Lung (tissue), 12 donors: ENCODE results near the gene MAMDC4. TPM values are rescaled to one million over a fixed set of nuclear protein-coding genes. Genes with fewer than 3 reads are reported as not detected.

ENCODE experiments used
- ATAC-seq: fragments of 200-7000 bp; cut with Tn5 transposase; one replicate; pipeline ENCODE4 v1.9.1; 2020; ENCODE audit warnings: moderate number of reproducible peaks; ENCODE audit not compliant: insufficient read depth, low FRiP score
- DNase-seq, 3 donors: peaks; one replicate each; pipeline ENCODE4 v3.0.0-alpha.2; 2013 to 2017
- H3K27ac ChIP-seq, 2 donors: one replicate each; pipeline ENCODE4 v1.5.1; 2013; ENCODE audit warnings: mild to moderate bottlenecking in 2 of 2, moderate library complexity in 2 of 2, control low read depth in 1 of 2, inconsistent platforms in 1 of 2, low read depth in 1 of 2, low read length in 1 of 2
- H3K27me3 ChIP-seq, 3 donors: one replicate each; pipeline ENCODE4 v1.5.1; 2013; ENCODE audit warnings: low read length in 2 of 3; ENCODE audit not compliant: control insufficient read depth in 3 of 3, insufficient read depth in 3 of 3
- H3K36me3 ChIP-seq, 4 donors: one replicate each; pipeline ENCODE4 v1.5.1; 2013; ENCODE audit warnings: low read length in 4 of 4, mild to moderate bottlenecking in 1 of 4, moderate library complexity in 1 of 4; ENCODE audit not compliant: control insufficient read depth in 4 of 4, insufficient read depth in 4 of 4
- H3K4me1 ChIP-seq, 5 donors: one replicate each; pipeline ENCODE4 v1.5.1; 2013; ENCODE audit warnings: low read length in 5 of 5, mild to moderate bottlenecking in 2 of 5, moderate library complexity in 1 of 5; ENCODE audit not compliant: control insufficient read depth in 5 of 5, insufficient read depth in 5 of 5
- H3K4me3 ChIP-seq: one replicate; pipeline ENCODE4 v1.5.1; 2013; ENCODE audit warnings: mild to moderate bottlenecking, control low read depth, moderate library complexity
- H3K9ac ChIP-seq, 2 donors: one replicate each; pipeline ENCODE4 v1.5.1; 2013; ENCODE audit warnings: low read length in 2 of 2, control low read depth in 1 of 2; ENCODE audit not compliant: insufficient read depth in 1 of 2
- H3K9me3 ChIP-seq, 4 donors: one replicate each; pipeline ENCODE4 v1.5.1; 2013; ENCODE audit warnings: low read length in 3 of 4, mild to moderate bottlenecking in 1 of 4, moderate library complexity in 1 of 4; ENCODE audit not compliant: control insufficient read depth in 4 of 4, insufficient read depth in 3 of 4
- WGBS, 2 donors: extraction: QIAGEN DNeasy Blood & Tissue Kit; methylation state at CpG; one replicate each; pipeline ENCODE4 v1.1.7; 2013; 5-methylcytosine and 5-hydroxymethylcytosine counted together
- polyA plus RNA-seq, 2 donors: library from polyadenylated mRNA; stranded (reverse); fragments of 200-250 nt; gene quantifications; one replicate each; pipeline ENCODE4 v1.2.1, GENCODE V29; 2013
- total RNA-seq, 2 donors: library from RNA; depleted of rRNA in 1 of 2; stranded (reverse); fragments of >200 nt in 1 of 2; gene quantifications; one replicate each; pipeline ENCODE4 v1.2.1, GENCODE V29; 2014 to 2021
- TF ChIP-seq, protein P1 (sequence below): IDR thresholded peaks from 2 replicates; pipeline ENCODE4 v1.5.1; 2012; ENCODE audit warnings: mild to moderate bottlenecking; ENCODE audit errors: control extremely low read depth, extremely low read depth
- donor health status: control.
- donor health status: control.
- donor health status: Bipolar disorder and iron deficiency.
- donor health status: healthy.
- donor health status: DM: yes; HTN: yes; CAD: no.

The MAMDC4 gene
- total and polyA plus RNA-seq, 4 donors = 5.6 to 13.2 (median 7.1) TPM

DNA sequence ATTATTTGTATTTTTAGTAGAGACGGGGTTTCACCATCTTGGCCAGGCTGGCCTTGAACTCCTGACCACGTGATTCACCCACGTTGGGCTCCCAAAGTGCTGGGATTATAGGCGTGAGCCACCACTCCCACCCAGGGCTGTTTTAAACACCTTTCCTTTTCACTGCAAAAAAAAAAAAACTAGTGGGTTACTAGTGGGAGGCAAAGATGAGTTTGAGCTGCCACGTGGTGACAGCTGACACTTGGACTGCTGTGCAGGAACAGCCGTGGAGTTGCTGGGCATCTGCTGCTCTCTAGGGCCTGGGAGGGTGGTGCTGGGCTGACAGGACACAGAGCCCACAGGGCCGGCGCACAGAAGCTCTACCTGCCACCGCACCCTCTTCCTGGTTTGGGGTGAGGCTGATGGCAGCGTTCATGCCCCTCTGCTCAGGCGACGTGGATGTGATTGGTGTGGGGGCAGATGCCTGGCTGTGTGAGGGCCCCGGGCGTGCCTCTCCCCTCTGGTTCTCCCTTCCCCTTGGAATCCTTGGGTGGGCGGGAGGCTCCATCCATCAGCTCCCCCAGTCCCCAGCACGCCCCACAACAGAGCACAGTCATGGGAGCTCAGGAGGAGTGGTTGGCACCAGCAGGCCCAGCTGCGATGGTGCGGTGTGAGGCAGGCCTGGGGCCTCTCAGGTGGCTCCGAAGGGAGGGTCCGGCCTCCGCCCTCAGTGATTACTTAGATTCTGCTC is 27.5 kb upstream of the MAMDC4 start:
- DNase-seq (no peak), ATAC-seq (no peak)
- Histone ChIP-seq H3K36me3 (peaks cover 0 to 55% (median 16%) of the 10 kb centered on the region in 4 donors), H3K27me3 (no peaks in the 10 kb centered on the region), H3K9me3 (no peaks in the 10 kb centered on the region), H3K9ac (no peak overlapping the region), H3K27ac (no peak overlapping the region), H3K4me1 (peaks cover 0 to 11% (median 4%) of the 10 kb centered on the region in 5 donors), H3K4me3 (no peak overlapping the region)
- 93 to 96% methylated on average over 21 of the region's 21 CpGs for WGBS, 2 donors
- TF ChIP-seq, protein P1, sequence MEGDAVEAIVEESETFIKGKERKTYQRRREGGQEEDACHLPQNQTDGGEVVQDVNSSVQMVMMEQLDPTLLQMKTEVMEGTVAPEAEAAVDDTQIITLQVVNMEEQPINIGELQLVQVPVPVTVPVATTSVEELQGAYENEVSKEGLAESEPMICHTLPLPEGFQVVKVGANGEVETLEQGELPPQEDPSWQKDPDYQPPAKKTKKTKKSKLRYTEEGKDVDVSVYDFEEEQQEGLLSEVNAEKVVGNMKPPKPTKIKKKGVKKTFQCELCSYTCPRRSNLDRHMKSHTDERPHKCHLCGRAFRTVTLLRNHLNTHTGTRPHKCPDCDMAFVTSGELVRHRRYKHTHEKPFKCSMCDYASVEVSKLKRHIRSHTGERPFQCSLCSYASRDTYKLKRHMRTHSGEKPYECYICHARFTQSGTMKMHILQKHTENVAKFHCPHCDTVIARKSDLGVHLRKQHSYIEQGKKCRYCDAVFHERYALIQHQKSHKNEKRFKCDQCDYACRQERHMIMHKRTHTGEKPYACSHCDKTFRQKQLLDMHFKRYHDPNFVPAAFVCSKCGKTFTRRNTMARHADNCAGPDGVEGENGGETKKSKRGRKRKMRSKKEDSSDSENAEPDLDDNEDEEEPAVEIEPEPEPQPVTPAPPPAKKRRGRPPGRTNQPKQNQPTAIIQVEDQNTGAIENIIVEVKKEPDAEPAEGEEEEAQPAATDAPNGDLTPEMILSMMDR = no peak

DNA sequence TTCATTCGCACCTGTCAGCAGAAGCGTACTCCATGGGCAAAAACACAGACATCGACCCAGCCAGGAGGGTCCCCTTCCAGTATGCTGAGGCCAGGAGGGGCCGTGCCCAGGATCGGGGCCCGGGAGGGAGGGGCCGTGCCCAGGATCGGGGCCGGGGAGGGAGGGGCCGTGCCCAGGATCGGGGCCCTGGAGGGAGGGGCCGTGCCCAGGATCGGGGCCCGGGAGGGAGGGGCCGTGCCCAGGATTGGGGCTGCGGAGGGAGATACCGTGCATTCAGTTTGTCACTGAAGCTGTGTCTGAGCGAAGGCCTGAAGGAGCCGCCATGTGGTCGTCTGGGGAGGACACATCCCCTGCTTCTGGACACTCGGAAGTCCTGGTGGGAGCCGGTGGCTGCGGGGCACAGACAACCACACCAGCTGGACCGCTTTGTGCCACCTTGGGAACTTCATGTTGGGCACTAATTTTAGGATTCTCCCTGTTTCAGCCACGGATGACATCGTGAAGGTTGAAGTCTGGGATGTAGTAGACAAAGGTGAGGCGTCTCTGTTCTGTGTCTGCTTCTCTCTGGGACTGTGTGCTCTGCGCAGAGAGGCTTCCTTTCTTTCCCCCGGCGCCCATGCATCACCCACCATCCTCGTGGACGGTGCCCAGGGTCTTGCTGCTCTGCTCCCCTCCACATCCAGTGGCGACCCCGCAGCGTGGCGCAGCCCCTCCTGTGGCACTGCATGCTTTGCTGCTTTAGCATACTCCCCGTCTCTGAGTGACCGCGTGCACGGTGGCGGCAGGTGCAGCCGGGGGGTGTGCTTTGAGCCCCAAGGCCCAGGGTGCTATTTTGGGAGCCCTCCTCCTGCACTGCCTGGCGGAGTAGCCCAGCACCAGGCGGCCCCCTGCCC is 26.6 kb upstream of the MAMDC4 start:
- peaks cover 0 to 64% (median 19%) of the 10 kb centered on the region in 4 donors for H3K36me3 ChIP-seq
- no peak for DNase-seq

DNA sequence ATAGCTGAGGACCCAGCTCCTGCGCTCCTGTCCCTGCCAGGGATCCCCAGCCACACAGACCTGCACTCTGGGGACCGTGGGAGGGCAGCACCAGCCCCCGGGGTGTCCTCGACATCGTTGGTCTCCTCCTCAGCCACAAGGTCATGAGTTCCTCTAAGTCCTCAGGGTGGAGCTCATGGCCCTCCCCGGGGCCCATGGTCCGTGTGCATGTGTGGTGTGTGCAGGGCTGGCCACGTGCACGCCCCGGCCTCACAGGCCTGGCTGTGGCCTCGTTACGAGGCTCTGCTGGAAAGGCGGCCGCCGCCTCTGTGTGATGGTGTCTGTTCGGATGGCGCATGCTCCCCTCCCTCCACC is 26.0 kb upstream of the MAMDC4 start:
- no peak overlapping the region for H3K27ac ChIP-seq
- no peaks in the 10 kb centered on the region for H3K27me3 ChIP-seq
- no peak for ATAC-seq
- DNase-seq = no peak
- H3K9me3 ChIP-seq = no peaks in the 10 kb centered on the region
- H3K4me1 ChIP-seq = peaks cover 0 to 7% (median 0%) of the 10 kb centered on the region in 5 donors
- TF ChIP-seq, protein P1 = no peak
- WGBS, 2 donors = 91 to 93% methylated on average over 17 of the region's 17 CpGs
- peaks cover 0 to 69% (median 19%) of the 10 kb centered on the region in 4 donors for H3K36me3 ChIP-seq
- H3K4me3 ChIP-seq = no peak overlapping the region
- H3K9ac ChIP-seq = no peak overlapping the region

More for the DNA sequence above, 26.6 kb upstream of the MAMDC4 start:
- Histone ChIP-seq H3K27me3 (no peaks in the 10 kb centered on the region), H3K9me3 (no peaks in the 10 kb centered on the region), H3K4me1 (peaks cover 0 to 11% (median 4%) of the 10 kb centered on the region in 5 donors), H3K9ac (no peak overlapping the region), H3K4me3 (no peak overlapping the region), H3K27ac (no peak overlapping the region)
- ATAC-seq = no peak
- TF ChIP-seq, protein P1 = no peak
- WGBS, 2 donors = 94 to 95% methylated on average over 44 of the region's 44 CpGs
